Activated CD4-positive, CD25-positive, alpha-beta regulatory T cell treated with anti-CD3 and anti-CD28 coated beads, Interleukin-2, amount 50 U/mL, for 72 hours (primary cell): ENCODE results near the gene TAF9.
"Not testable (repeated sequence)": the region's sequence is repeated elsewhere in the genome, so short reads cannot be mapped to it uniquely, and the experiment has no call there.

Source experiments
- DNase-seq: peaks from one replicate; pipeline ENCODE4 v3.0.0; 2021

The TAF9 gene

GRCh38 chr5:69335341-69335935 lies 33.9 kb downstream of the TAF9 start:
- no peak for DNase-seq

- DNase-seq: peak; percentile 71
These were observed 34.5 kb downstream of the TAF9 start for GRCh38 chr5:69334793-69335268.

GRCh38 chr5:69333668-69334315 lies 35.5 kb downstream of the TAF9 start:
- DNase-seq: not testable (repeated sequence)

- no peak for DNase-seq
These were observed 37.5 kb downstream of the TAF9 start for GRCh38 chr5:69331528-69332445.

- no peak for DNase-seq
These were observed 39.3 kb downstream of the TAF9 start for GRCh38 chr5:69329905-69330489.

GRCh38 chr5:69326365-69326764 lies 43.0 kb downstream of the TAF9 start:
- no peak for DNase-seq

GRCh38 chr5:69317391-69317790 lies 51.9 kb downstream of the TAF9 start:
- DNase-seq: no peak

- DNase-seq: no peak
These were observed 53.3 kb downstream of the TAF9 start for GRCh38 chr5:69315972-69316371.
